Cardiac fibroblast (primary cell): ENCODE measurements around the gene CEP192.

Experiments used
- DNase-seq, 2 donors: peaks; one replicate each; pipeline versions ENCODE4 v3.0.0 to v3.0.0-alpha.2; 2010; ENCODE audit warnings: low read depth in 2 of 2
- H3K4me3 ChIP-seq, 2 donors: replicated peaks in 1 of 2; 1 replicate in 1 of 2; 2 replicates in 1 of 2; pipeline ENCODE4 v1.5.1; 2011; ENCODE audit warnings: low read depth in 2 of 2, low read length in 2 of 2, mild to moderate bottlenecking in 2 of 2, moderate library complexity in 1 of 2
- TF ChIP-seq, protein P1 (sequence below): IDR thresholded peaks from one replicate; pipeline ENCODE4 v1.5.1; 2011; ENCODE audit warnings: low read depth, mild to moderate bottlenecking, low read length, inconsistent platforms

The CEP192 gene

DNA sequence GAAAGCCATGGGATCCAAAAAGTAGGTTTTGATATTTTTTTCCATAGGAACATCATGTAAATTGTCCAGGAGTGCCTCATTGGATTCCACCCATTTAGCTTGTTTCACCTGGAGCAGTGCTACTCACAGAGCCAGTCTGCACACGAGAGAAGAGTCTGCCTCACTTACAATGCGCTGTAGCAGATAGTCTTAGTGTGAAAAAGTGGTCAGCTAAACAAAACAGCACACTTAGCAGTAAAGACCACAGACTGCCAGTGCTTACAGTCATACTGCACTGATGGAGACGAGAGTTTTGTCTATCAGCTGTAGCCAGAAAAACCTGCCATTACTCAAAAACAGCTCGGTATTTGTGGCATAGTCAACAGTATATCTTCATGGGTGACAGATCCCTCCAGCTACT lies 113.9 kb downstream of the CEP192 start:
- TF ChIP-seq, protein P1, sequence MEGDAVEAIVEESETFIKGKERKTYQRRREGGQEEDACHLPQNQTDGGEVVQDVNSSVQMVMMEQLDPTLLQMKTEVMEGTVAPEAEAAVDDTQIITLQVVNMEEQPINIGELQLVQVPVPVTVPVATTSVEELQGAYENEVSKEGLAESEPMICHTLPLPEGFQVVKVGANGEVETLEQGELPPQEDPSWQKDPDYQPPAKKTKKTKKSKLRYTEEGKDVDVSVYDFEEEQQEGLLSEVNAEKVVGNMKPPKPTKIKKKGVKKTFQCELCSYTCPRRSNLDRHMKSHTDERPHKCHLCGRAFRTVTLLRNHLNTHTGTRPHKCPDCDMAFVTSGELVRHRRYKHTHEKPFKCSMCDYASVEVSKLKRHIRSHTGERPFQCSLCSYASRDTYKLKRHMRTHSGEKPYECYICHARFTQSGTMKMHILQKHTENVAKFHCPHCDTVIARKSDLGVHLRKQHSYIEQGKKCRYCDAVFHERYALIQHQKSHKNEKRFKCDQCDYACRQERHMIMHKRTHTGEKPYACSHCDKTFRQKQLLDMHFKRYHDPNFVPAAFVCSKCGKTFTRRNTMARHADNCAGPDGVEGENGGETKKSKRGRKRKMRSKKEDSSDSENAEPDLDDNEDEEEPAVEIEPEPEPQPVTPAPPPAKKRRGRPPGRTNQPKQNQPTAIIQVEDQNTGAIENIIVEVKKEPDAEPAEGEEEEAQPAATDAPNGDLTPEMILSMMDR, result no peak
- no peak for DNase-seq
- no peak overlapping the region for H3K4me3 ChIP-seq

DNA sequence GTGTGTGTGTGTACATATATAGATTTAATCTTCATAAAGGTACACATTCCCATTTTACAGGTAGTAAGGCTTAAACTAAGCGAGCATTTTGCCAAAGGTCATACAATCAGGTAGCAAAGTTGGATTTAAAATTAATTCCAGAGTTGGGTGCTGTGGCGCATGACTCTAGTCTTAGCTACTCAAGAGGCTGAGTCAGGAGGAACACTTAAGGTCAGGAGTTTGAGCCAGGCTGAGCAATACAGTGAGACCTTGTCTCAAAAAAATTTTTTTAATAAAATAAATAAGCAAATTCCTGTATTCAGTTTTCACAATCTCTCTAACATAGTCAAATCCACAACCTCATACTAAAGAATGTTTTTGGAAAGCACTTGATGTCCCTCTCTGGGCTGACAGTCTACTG lies 115.9 kb downstream of the CEP192 start:
- peak in 1 of 2 donors; percentile 27 for DNase-seq

DNA sequence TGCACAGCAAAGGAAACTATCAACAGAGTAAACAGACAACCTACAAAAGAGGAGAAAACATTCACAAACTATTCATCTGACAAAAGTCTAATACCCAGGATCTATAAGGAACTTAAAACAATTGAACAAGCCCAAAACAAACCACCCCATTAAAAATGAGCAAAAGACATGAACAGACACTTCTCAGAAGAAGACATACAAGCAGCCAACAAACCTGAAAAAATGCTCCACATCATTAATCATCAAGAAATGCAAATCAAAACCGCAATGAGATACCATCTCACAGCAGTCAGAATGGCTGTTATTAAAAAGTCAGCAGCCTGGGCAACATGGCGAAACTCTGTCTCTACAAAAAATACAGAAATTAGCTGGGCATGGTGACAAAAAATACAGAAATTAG lies 117.2 kb downstream of the CEP192 start:
- no peak for DNase-seq
- no peak overlapping the region for H3K4me3 ChIP-seq
- TF ChIP-seq, protein P1, result no peak

More for the DNA sequence above, 115.9 kb downstream of the CEP192 start:
- TF ChIP-seq, protein P1, result no peak
- no peak overlapping the region for H3K4me3 ChIP-seq

DNA sequence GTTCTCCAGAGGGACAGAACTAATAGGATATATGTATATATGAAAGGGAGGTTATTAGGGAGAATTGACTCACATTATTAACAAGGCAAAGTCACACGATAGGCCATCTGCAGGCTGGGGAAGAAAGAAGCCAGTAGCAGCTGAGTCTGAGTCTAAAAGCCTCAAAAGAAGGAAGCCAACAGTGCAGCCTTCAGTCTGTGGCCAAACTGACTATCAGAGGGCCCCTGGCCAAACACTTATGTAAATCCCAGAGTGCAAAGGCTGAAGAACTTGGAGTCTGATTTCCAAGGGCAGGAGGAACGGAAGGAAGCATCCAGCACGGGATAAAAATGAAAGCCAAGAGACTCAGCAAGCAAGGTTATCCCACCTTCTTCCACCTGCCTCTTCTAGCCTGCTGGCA lies 119.4 kb downstream of the CEP192 start:
- DNase-seq, result no peak
- H3K4me3 ChIP-seq, result no peak overlapping the region
- TF ChIP-seq, protein P1, result no peak

DNA sequence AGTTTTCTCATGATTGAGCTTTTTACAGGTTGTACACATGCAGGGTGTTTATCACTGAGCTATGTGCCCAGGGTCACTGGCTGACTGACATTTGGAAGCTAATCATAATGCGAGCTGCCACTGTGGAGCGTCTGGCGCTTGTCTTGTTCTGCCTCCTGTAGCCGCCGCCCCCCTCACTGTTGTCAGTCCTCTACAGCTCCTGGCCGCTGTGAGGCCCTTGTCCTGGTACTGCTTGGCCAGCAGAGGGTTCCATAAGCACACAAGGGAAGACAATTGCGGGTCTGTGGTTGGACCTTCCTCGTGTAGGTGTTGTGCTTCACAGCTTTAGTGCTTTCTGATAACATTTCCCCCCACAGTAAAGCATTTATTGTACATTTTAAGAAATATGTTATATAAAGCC lies 121.8 kb downstream of the CEP192 start:
- DNase-seq, result peak; percentile 27 to 66
- no peak overlapping the region for H3K4me3 ChIP-seq
- TF ChIP-seq, protein P1, result peak; percentile 37

DNA sequence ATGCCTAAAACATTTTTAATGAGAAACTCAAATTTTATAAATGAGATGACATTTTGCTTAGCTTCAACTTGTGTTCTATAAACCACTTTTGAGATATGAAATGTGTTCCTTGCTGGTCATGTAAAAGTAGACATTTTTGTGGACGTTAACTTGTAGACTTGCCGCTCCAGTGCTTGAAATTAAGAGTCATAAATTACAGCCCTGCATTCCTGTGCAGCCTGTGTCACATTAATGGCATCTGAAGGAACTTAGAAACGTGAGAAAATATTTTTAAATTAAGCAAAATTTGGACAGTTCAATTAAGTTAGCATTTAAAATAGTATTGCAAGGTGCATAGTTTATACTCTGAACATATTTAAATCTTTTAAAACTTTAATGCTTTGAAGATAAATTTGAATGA lies 129.1 kb downstream of the CEP192 start:
- TF ChIP-seq, protein P1, result no peak
- no peak overlapping the region for H3K4me3 ChIP-seq
- no peak for DNase-seq

DNA sequence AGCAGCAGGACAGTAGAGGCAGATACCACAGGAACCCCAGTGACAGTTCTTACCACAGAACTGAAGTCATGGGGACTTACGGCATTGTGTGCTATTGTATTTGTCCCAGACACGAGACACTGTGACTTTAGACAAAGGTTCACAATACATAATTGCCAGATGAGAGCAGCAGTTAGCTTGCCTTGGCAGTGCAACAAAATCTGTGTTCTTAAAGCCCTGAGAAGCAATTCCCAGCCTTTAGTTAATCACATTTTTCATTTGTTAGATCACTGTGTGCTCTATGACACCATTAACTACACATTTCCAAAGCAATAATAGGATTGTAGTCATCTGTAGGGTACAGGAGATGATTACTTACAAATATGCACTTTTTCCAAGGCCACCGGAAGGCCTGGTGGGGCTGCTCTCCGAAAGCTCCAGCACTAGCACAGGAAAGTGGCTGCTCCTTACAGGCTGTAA lies 129.8 kb downstream of the CEP192 start:
- TF ChIP-seq, protein P1, result no peak
- H3K4me3 ChIP-seq, result no peak overlapping the region
- DNase-seq, result peak; percentile 33 to 60
